CD4-positive, alpha-beta T cell treated with Interleukin-6 at 100 ng/mL for 8 hours (primary cell): Measurements from ENCODE around the gene MATR3.
"Not testable (repeated sequence)": the region's sequence is repeated elsewhere in the genome, so short reads cannot be mapped to it uniquely, and the experiment has no call there.

ENCODE experiments used
- DNase-seq: peaks from one replicate; pipeline ENCODE4 v3.0.0-alpha.2; 2020; ENCODE audit warnings: mixed read lengths, low spot score

Gene MATR3

DNA sequence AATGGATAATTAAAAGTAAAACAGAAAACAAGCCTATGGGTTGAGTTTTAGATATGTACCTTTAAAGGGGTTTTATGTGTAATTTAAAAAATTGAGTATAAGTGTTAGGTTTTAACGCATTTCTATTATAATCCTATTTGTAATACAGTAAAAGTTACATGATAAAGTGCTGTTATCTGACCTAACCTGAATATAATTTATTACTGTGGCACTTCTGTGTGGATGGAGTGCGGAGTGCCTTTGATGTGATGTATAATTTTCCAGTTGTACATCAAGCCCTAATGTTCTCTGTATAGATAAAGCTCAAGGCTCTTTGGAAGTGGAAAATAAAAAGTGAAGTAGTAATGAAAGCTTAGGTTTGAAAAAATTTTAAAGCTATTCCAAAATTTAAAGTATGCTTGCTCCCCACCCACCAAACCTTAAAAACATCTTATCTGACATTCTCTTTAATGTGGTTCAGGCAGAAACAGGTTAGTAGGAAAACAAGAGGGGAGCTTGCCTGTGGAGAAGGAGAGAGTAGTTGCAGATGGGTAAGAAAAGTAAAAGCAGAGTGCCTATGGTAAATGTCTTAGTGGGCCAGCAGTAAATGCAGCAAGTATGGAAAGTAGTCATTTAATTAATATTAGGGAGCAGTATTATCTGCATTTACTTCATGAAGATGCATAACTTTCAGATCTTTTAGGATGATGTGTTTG, 4.0 kb downstream of the MATR3 start:
- no peak for DNase-seq

DNA sequence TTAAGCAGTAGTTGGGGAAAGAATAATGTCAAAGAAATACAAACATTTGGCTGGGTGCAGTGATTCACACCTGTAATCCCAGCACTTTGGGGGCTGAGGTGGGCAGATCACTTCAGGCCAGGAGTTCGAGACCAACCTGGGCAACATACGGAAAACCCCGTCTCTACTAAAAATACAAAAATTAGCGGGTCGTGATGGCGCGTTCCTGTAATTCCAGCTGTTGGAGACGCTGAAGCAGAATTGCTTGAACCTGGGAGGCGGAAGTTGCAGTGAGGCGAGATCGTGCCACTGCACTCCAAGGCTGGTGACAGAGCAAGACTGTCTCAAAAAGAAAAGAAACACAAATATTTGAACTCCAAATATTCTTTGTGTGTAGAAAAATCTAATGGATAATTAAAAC, 4.7 kb downstream of the MATR3 start:
- no peak for DNase-seq

DNA sequence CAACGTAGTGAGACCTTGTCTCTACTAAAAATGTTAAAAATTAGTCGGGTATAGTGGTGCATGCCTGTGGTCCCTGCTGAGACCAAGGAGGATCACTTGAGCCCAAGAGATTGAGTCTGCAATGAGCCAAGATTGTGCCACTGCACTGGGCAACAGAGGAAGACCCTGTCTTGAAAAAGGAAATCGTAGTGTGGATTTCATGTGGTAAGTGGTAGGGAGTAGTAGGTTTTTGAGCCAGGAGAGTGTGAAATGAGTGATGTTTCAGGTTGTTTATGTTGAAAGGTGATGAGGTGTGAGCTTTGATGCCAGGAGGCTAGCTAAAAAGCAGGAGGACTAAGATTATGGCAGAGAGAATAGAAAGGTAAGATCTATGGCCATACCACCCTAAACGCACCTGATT, 5.9 kb downstream of the MATR3 start:
- no peak for DNase-seq

DNA sequence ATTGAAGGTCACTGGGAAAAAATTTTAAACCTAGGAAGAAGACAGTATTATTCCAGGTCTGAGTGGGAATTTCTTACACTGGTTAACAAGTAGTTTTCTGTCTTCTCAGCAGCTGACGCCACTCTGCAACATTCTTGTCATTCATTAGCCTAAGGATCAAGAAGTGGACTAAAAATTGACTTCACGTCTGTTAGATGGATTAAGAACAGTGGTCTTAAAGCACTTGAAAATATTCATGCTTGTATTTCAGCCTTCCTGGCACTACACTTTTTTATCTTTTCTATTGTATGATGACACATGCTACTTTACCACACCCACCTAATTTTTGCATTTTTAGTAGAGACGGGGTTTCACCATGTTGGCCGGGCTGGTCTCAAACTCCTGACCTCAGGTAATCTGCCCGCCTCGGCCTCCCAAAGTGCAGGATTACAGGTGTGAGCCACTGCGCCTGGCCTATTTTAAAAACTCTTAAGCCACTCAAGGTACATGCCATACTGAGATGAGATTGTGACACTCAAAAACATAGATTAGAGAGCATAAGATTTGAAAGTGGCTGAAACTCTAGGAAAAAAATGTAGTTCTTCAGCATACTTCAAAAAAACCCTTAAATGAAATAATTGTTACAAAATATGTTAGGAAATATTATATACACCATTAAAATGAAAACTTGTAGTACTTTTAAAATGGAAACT, 8.4 kb downstream of the MATR3 start:
- DNase-seq: no peak

DNA sequence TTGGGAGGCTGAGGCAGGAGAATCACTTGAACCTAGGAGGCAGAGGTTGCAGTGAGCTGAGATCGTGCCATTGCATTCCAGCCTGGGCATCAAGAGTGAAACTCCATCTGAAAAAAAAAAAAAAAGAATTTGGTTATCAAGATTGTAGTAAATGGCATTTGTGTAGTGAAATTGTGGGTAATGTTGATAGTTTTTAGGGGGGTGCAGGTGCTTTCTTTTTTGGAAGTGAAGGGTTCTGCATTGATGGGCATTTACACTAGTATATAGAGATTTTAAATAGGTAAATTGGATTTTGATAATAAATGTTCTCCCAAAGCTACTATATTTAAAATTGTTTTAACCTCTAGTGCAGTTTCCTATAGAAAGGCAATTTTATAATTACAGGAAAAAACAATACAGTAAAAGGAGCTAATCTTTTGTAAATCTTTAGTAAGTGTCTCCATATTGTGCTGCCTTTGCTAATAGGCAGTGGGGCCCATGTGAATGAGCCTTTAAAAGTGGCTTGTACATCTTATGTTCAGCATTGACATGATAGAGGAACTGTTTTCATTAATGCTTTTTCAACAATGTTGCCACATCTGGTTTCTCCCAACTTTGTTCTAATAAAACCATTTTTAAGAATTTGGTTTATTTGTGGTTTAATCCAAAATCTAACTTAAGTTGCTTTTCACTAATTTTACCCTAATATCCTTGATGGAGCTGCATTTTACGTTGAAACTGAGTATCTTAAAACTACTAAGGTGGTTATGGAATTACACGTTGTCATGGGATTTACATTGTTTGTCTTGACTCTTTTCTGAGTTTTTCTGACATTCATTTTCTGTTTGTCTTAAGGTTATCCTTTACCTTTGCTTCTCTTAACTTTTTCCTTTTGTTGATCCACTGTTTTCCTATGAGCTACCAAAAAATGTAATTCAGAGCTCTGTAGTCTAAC, 11.1 kb downstream of the MATR3 start:
- no peak for DNase-seq

DNA sequence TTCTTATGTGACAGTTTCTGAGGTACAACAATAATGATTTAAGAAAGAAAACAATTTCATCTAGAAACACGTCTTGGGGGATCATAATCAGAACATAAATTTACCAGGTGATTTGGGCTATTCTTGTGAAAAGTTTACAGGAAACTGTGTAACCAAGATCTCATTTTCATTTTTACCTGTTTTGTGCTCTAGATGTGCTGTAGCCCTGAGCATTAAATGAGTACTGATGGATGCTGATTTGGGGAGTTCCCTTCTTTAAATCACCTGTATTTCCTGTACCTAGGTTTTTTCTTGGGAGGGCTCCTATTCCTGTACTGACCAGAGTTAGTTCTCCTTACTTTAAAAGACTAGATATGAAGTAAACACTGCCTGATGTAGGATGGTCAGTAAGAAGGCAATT, 12.7 kb downstream of the MATR3 start:
- no peak for DNase-seq

DNA sequence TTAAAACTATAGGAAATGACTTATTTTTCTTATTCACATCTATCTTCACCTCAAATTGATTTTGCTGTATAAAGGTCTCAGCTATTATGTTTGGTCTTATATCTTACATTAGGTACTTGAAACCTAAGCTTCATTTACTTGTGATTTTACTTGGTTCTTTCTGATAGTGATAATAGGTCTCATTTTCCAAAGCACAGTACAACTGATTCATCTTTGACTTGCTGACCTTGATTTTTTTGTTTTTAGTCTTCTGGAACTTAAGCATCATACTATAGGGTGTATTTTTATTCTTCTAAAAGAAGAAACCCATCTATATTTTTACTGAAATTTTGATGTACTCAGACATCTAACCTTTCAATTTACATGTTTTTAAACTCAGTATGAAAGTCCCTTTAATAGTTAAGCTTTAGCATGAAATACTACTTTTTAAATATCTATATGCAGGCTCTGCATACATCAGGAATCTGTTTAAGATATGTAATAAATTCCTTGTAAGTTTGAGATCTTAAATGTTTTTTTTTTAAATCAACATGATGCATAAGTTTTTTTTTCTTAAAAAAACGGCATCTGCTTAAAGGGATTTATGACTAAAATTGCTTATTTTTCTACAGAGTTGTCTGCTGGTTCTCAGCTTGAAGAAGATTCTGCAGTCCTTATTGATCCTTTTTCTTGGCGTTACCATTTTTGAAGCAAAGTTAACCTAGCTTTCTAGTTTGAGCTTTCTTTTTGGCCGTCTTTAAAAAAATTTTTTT, 13.3 kb downstream of the MATR3 start:
- no peak for DNase-seq

DNA sequence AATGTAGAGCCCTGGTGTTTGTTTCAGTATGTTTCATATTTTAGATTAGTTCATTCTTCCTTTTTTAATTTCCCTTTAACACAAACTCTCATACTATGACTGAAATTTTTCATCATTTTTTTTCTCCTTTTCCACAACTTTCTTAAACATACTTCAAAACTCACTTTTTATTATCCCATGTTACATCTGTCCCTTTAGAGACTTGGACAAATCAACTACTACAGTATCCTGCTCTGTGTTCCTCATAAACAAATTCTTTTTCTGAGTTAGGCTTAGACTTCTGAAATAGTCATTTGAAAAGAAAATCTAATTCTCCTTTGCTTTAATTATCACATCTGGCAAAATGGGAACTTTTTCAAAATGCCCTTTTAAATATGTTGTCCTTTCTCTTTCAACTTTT, 15.3 kb downstream of the MATR3 start:
- DNase-seq: no peak

DNA sequence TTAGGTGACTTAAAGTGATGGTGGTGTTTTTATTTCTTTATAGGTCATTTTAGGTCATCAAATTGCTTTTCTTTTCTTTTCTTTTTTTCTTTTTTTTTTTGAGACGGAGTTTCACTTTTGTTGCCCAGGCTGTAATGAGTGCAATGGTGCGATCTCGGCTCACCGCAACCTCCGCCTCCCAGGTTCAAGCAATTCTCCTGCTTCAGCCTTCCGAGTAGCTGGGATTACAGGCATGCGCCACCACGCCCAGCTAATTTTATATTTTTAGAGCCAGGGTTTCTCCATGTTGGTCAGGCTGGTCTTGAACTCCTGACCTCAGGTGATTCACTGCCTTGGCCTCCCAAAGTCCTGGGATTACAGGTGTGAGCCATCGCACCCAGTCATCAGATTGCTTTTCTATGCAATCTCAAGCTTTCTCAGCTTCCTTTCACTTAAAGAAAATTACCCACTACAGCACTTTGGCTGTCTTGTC, 17.2 kb downstream of the MATR3 start:
- DNase-seq: not testable (repeated sequence)

DNA sequence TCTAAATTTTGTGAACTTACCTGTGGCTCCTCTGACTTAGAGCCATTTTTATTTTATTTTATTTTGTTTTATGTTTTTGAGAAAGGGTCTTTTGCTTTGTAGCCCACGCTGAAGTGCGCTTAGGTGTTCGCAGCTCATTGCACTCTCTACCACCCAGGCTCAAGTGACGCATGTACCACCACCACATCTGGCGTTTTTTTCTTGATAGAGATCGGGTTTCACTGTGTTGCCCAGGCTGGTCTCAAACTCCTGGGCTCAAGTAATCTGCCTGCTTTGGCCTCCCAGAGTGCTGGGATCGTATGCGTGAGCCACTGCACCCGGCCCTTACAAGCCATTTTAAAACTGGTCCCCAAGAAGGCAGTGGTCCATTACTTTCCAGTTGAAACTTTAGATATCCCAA, 18.5 kb downstream of the MATR3 start:
- no peak for DNase-seq

DNA sequence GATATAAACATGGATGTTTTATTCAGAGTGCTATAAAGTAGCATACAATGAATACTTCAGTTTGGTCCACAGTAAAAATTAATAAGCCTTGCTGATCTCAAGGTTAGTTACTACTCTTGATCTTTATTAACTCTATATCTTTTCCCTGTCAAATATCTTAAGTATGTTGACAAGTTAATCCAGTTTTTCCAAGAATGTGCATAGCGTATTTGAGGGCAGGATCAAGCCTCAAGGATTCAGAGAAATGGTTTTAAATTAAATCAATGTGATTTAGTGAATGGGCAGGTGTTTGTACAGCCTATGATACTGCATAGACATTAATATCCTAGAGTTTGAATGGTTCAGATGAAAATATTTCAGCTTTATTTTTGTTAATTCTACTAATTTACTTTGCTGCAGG, 20.7 kb downstream of the MATR3 start:
- DNase-seq: no peak

DNA sequence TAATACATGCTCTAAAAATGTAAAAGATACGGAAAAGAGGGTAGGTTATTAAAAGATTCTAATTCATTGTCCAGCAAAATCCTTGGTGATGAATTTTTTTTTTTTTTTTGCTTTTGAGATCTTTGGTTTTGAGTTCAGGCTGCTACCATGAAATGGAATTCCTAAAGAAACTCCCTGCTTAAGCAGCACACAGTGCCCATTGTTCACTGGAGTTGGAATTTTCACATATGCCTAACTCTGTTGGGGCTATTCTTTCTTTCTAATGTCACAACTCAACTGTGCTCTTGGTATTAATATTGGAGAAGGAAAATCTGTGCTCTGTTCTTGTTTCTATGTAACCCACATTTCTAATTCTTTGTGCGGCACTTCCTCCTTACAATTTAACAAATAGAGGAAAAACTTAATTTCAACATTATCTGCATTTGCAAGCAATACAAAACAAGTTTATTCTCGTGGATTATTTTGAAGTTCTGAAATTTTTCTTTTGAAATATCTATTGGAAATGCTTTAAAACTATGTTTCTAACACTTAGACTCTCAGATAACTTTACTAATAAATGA, 21.6 kb downstream of the MATR3 start:
- no peak for DNase-seq

DNA sequence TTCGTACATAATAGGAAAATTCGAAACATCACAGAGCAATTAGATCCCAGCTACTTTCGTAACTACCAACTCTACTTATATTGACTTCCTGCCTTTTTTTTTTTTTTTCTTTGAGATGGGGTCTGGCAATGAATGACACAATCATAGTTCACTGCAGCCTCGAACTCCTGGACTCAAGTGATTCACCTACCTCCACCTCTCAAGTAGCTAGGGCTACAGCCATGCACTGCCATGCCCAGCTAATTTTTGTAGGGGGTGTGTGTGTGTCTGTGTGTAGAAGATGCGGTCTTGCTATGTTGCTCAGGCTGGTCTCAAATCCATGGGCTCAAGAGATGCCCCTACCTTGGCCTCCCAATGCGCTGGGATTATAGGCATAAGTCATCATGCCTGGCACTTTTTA, 42.3 kb downstream of the MATR3 start:
- no peak for DNase-seq

DNA sequence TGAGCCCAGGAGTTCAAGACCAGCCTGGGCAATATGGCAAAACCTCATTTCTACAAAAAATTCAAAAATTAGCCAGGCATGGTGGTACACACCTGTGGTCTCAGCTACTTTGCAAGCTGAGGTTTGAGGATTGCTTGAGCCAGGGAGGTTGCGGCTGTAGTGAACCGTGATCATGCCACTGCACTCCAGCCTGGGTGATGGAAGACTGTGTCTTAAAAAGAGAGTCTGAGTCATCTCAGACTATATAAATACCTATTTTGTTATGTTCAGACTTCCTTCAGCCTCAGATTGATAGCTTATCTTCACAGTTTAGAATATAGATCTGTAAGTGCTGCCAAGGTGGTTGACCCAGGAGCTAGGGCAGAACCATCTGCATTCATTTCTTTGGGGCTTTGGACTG, 46.5 kb downstream of the MATR3 start:
- no peak for DNase-seq

DNA sequence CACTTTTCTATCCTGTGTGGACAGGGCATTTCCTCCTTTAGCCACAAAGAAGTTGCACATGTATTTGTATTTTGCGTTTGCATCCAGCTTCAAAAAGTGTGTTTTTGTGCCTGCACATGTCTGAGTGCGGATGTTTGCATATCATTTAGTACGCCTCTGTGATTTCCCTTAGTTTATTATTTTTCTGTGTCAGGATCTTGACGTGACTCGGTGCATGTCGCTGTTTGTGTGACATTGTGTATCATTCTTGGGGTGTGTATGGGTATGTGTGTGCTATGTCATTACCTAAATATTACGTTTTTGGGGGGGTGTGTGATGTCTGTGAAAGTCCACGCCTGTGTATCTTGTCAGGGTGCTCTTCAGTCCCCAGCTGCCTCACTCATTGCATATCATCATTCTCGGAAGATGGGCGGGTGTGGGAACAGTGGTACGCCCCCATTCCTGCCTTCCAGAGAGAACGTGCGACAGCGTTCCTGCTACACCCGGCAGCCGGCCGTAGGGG, 47.7 kb downstream of the MATR3 start:
- DNase-seq: no peak

DNA sequence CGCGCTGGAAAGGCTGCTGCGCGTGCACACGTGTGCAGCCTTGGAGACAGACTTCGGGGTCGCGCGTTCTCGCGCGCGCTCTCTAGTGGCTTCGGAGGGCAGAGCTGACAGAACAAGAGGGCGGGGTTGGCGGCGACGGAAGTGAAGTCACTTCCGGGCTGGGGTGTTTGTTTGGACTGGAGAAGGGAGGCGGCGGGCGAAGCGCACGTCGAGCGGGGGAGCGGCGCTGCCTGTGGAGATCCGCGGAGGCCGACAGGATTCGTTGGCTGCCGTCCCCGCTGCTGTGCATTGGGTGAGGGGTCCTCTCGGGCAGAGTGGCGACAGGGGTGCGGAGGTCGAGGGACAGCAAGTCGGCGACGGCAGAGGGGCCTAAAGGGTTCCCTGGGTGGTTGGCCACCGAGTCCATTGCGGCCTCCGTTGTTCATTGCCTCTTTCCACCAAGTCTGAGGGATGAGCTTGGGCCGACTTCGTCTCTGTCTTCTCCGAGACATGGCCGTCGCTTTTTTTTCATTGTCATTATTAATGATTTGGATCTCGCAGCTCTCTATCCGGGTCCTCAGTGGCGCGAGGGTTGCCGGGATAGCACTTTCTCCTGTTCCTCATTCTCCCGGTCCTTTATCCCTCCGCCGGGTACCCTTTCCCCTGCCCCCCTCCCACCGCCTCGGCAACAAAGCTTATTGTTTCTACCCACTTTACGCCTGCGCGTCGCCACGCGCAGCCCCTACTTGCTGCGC, 48.3 kb downstream of the MATR3 start, which contains the start of gene PAIP2:
PAIP2 (plus strand) TSS at position 166 of the 734 bp plus-strand sequence. CDS start 21,931 bp downstream, outside the sequence.
- peak; percentile 97 for DNase-seq

DNA sequence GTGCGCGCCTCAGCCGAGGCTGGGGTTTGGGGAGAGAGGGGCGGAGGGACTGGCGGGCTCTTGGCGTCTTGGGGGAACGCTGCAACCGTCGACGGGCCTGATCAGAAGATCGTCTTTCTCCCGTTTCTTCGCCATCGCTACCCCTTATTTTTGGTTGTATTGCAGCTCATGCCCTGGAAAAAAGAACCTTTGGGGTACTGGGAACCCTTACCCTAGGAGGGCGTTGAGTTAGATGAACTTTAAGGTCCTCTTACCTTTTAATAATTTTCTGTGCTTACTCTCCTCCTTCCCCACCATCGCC, 48.8 kb downstream of the MATR3 start:
- peak; percentile 79 for DNase-seq

DNA sequence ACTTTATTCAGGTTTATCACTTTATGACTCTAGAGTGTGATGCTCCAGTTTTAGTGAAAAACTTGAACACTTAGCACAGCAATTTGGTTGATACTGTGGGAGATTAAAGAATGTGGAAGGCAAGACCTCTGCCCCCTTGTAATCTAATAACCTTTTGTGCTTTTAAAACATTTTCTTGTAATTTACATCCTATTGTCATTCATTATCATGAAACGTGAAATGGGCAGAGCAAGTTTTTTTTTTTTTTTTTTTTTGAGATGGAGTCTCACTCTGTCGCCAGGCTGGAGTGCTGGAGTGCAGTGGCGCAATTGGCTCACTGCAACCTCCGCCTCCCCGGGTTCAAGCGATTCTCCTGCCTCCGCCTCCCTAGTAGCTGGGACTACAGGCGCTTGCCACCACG, 49.9 kb downstream of the MATR3 start:
- DNase-seq: no peak

DNA sequence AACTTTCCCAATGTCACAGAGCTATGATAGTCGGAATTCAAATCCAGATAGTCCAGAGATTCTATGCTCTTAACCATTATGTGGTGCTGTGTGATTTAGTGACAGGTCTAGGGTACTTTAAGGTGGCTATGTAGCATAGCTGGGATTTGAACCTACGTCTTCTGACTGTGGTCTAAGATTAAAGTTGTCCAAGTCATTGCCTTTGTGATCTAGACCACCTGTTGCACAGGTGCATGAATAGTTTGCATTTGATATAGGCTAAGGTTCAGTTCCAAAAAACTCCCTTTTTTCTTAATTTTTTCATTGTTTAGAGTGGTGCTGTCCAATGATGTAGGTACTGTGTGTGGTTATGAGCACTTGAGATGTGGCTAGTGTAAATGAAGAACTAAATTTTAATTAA, 50.6 kb downstream of the MATR3 start:
- no peak for DNase-seq

DNA sequence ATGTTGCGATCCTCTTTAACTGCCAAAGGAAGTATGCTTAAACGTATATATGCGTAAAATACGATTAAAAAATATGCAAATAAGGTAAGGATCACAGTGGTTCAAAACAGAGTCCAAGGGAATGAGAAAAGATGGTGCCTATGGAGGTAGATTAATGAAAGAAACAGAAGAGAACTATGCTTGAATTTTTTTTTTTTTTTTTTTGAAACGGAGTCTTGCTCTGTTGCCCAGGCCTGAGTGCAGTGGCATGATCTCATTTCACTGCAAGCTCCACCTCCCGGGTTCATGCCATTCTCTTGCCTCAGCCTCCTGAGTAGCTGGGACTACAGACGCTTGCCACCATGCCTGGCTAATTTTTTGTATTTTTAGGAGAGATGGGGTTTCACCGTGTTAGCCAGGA, 51.9 kb downstream of the MATR3 start:
- DNase-seq: not testable (repeated sequence)

DNA sequence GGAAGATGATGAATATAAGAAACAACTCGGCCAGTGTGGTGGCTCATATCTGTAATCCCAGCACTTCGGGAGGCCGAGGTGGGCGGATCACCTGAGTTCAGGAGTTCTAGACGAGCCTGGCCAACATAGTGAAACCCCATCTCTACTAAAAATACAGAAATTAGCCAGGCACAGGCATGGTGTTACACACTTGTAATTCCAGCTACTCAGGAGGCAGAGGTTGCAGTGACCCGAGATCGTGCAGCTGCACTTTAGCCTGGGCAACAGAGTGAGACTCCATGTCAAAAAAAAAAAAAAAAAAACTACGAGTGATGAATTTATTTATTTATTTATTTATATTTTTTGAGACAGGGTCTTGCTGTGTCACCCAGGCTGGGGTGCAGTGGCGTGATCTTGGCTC, 54.3 kb downstream of the MATR3 start:
- not testable (repeated sequence) for DNase-seq
